PFSK-1 (cell line): ENCODE results near the gene NLGN3.

Experiments used
- FOXP2 ChIP-seq: optimal IDR thresholded peaks from 2 replicates; pipeline ENCODE3; 2011; ENCODE audit warnings: borderline replicate concordance, control low read depth, inconsistent platforms; ENCODE audit not compliant: insufficient read depth; ENCODE audit errors: extremely low read length, extremely low read depth
- POLR2AphosphoS5 ChIP-seq: IDR thresholded peaks from 2 replicates; pipeline ENCODE4 v1.6.1; 2012; ENCODE audit warnings: low read depth, mild to moderate bottlenecking, control low read depth, low read length, moderate library complexity
- REST ChIP-seq, 2 experiments: IDR thresholded peaks; 2 replicates each; pipeline versions ENCODE4 v1.6.1 to v1.8.0; 2011 to 2012; ENCODE audit warnings: low read depth in 2 of 2, low read length in 2 of 2, control low read depth in 1 of 2, inconsistent platforms in 1 of 2, mild to moderate bottlenecking in 1 of 2, moderate library complexity in 1 of 2; ENCODE audit not compliant: insufficient read depth in 1 of 2
- TAF1 ChIP-seq: IDR thresholded peaks from 2 replicates; pipeline ENCODE4 v1.6.1; 2012; ENCODE audit warnings: low read length, control low read depth, borderline replicate concordance; ENCODE audit not compliant: insufficient read depth

GRCh38 chrX:71175531-71175930 is 30.9 kb downstream of the NLGN3 start:
- TF ChIP-seq POLR2AphosphoS5: no peak
- TF ChIP-seq REST (IDR thresholded peaks at IDR 0.05; ENCODE audit: insufficient read depth in 1 of 2, low read depth in 2 of 2, low read length in 2 of 2): no peak
- no peak for TF ChIP-seq TAF1
- no peak for TF ChIP-seq FOXP2
